Measurements from ENCODE around the gene OR51B4. TPM values are rescaled to one million over a fixed set of nuclear protein-coding genes. Genes with fewer than 3 reads are reported as not detected.

OR51B4 gene
- total RNA-seq, 1 experiment from 2014 or later = not detected

DNA sequence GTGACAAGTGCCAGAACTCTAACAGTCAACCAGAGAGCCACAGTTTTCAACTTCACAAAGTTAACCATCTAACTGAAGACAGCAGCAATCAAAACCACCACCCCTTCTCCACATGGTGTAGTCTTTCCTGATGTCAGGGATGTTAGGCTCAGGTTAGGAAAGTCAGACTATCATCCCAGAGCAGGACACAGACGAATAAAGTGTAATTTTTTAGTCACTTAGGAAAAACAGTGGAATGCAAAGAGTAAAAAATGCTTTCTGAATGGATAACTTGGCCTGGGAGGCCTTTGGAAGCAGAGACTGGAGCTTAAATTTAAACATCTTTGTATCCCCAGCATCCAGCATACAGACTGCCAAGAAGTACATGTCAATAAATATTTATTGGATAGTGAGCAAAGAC is 15.4 kb downstream of the OR51B4 start:
- TF ChIP-seq RELA (CRISPR knock-in tag; IDR thresholded peaks at IDR 0.05; ENCODE audit: borderline replicate concordance) (no peak), ZNF671 (CRISPR knock-in tag; IDR thresholded peaks at IDR 0.05) (no peak), IRF1 (CRISPR knock-in tag; IDR thresholded peaks at IDR 0.05) (no peak), HMGA2 (CRISPR knock-in tag; IDR thresholded peaks at IDR 0.05) (no peak), E2F1 (CRISPR knock-in tag; IDR thresholded peaks at IDR 0.05) (no peak), GABPB1 (CRISPR knock-in tag; IDR thresholded peaks at IDR 0.05) (no peak), SMAD3 (CRISPR knock-in tag; IDR thresholded peaks at IDR 0.05; ENCODE audit: borderline replicate concordance) (no peak), RORB (CRISPR knock-in tag; IDR thresholded peaks at IDR 0.05) (no peak), NR1H2 (CRISPR knock-in tag; IDR thresholded peaks at IDR 0.05) (no peak), FOXJ3 (CRISPR knock-in tag; IDR thresholded peaks at IDR 0.05; ENCODE audit: borderline replicate concordance) (no peak), E2F4 (CRISPR knock-in tag; IDR thresholded peaks at IDR 0.05; ENCODE audit: borderline replicate concordance, low read depth) (no peak), ZNF317 (CRISPR knock-in tag; IDR thresholded peaks at IDR 0.05; ENCODE audit: borderline replicate concordance, low read depth) (no peak), JUN (CRISPR knock-in tag; IDR thresholded peaks at IDR 0.05) (no peak)
- ChIA-PET CTCF (no interaction called here), POLR2A (no interaction called here)
- DNase-seq (ENCODE audit: low spot score) (no peak), ATAC-seq (no peak)
- Mint-ChIP-seq H3K36me3 (no peaks in the 10 kb centered on the region), H3K4me3 (no peak overlapping the region), H3K4me1 (no peaks in the 10 kb centered on the region), H3K9me3 (no peaks in the 10 kb centered on the region; the same call in 1 of the 2 replicates), H3K27me3 (ENCODE audit: low read depth) (no peaks in the 10 kb centered on the region), H3K27ac (no peak overlapping the region)

GRCh38 chr11:5285703-5286340 is 15.9 kb downstream of the OR51B4 start:
- TF ChIP-seq, protein P1, sequence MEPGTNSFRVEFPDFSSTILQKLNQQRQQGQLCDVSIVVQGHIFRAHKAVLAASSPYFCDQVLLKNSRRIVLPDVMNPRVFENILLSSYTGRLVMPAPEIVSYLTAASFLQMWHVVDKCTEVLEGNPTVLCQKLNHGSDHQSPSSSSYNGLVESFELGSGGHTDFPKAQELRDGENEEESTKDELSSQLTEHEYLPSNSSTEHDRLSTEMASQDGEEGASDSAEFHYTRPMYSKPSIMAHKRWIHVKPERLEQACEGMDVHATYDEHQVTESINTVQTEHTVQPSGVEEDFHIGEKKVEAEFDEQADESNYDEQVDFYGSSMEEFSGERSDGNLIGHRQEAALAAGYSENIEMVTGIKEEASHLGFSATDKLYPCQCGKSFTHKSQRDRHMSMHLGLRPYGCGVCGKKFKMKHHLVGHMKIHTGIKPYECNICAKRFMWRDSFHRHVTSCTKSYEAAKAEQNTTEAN (CRISPR knock-in tag; IDR thresholded peaks at IDR 0.05) = no peak
- TF ChIP-seq, protein P2, sequence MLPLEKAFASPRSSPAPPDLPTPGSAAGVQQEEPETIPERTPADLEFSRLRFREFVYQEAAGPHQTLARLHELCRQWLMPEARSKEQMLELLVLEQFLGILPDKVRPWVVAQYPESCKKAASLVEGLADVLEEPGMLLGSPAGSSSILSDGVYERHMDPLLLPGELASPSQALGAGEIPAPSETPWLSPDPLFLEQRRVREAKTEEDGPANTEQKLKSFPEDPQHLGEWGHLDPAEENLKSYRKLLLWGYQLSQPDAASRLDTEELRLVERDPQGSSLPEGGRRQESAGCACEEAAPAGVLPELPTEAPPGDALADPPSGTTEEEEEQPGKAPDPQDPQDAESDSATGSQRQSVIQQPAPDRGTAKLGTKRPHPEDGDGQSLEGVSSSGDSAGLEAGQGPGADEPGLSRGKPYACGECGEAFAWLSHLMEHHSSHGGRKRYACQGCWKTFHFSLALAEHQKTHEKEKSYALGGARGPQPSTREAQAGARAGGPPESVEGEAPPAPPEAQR (CRISPR knock-in tag; IDR thresholded peaks at IDR 0.05) = no peak
- Mint-ChIP-seq H3K4me1 (peaks cover under 1% of the 10 kb centered on the region), H3K36me3 (no peaks in the 10 kb centered on the region), H3K9me3 (no peaks in the 10 kb centered on the region; the same call in 1 of the 2 replicates), H3K27me3 (ENCODE audit: low read depth) (no peaks in the 10 kb centered on the region), H3K27ac (no peak overlapping the region), H3K4me3 (no peak overlapping the region)
- ChIA-PET CTCF (no interaction called here), POLR2A (no interaction called here)
- no peak for ATAC-seq
- no peak for DNase-seq (ENCODE audit: low spot score)

DNA sequence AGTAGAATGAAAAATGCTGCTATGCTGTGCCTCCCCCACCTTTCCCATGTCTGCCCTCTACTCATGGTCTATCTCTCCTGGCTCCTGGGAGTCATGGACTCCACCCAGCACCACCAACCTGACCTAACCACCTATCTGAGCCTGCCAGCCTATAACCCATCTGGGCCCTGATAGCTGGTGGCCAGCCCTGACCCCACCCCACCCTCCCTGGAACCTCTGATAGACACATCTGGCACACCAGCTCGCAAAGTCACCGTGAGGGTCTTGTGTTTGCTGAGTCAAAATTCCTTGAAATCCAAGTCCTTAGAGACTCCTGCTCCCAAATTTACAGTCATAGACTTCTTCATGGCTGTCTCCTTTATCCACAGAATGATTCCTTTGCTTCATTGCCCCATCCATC is 17.1 kb downstream of the OR51B4 start:
- Mint-ChIP-seq H3K4me3 (no peak overlapping the region), H3K27ac (no peak overlapping the region), H3K4me1 (peaks cover 5% of the 10 kb centered on the region), H3K36me3 (no peaks in the 10 kb centered on the region), H3K9me3 (no peaks in the 10 kb centered on the region; the same call in 1 of the 2 replicates), H3K27me3 (ENCODE audit: low read depth) (no peaks in the 10 kb centered on the region)
- no peak for DNase-seq (ENCODE audit: low spot score)
- ATAC-seq = no peak
- ChIA-PET CTCF (no interaction called here), POLR2A (no interaction called here)
- TF ChIP-seq KAT7 (CRISPR knock-in tag; IDR thresholded peaks at IDR 0.05; ENCODE audit: borderline replicate concordance) (no peak), GABPB1 (CRISPR knock-in tag; IDR thresholded peaks at IDR 0.05) (no peak), CDX4 (CRISPR knock-in tag; IDR thresholded peaks at IDR 0.05; ENCODE audit: borderline replicate concordance) (no peak), ZNF138 (CRISPR knock-in tag; conservative IDR thresholded peaks at IDR 0.05) (no peak), SOX15 (CRISPR knock-in tag; IDR thresholded peaks at IDR 0.05) (no peak)
- TF ChIP-seq, protein P3, sequence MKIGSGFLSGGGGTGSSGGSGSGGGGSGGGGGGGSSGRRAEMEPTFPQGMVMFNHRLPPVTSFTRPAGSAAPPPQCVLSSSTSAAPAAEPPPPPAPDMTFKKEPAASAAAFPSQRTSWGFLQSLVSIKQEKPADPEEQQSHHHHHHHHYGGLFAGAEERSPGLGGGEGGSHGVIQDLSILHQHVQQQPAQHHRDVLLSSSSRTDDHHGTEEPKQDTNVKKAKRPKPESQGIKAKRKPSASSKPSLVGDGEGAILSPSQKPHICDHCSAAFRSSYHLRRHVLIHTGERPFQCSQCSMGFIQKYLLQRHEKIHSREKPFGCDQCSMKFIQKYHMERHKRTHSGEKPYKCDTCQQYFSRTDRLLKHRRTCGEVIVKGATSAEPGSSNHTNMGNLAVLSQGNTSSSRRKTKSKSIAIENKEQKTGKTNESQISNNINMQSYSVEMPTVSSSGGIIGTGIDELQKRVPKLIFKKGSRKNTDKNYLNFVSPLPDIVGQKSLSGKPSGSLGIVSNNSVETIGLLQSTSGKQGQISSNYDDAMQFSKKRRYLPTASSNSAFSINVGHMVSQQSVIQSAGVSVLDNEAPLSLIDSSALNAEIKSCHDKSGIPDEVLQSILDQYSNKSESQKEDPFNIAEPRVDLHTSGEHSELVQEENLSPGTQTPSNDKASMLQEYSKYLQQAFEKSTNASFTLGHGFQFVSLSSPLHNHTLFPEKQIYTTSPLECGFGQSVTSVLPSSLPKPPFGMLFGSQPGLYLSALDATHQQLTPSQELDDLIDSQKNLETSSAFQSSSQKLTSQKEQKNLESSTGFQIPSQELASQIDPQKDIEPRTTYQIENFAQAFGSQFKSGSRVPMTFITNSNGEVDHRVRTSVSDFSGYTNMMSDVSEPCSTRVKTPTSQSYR (CRISPR knock-in tag; IDR thresholded peaks at IDR 0.05) = no peak
- TF ChIP-seq, protein P1 (CRISPR knock-in tag; IDR thresholded peaks at IDR 0.05) = no peak

Data from WTC11 (cell line).